NCI-H2196 (cell line): ENCODE measurements around the gene KCTD5.
"Not testable (repeated sequence)": the region's sequence is repeated elsewhere in the genome, so short reads cannot be mapped to it uniquely, and the experiment has no call there.

Experiments used
- DNase-seq: peaks from one replicate; lab custom pipeline; 2025; ENCODE audit not compliant: unreplicated experiment; lab: John Stamatoyannopoulos, UW

KCTD5 gene

GRCh38 chr16:2682209-2683021 is at the start of gene KCTD5:
TSS of gene KCTD5 (plus strand) at chr16:2682523. CDS start at chr16:2682549, 26 bp downstream.
- peak; percentile 97 for DNase-seq

- DNase-seq = not testable (repeated sequence)
Measured at GRCh38 chr16:2639071-2639721, 43.1 kb upstream of the KCTD5 start.

GRCh38 chr16:2639722-2640072 is 42.6 kb upstream of the KCTD5 start:
- DNase-seq = not testable (repeated sequence)

GRCh38 chr16:2642561-2642960 is 39.8 kb upstream of the KCTD5 start:
- DNase-seq = not testable (repeated sequence)

- not testable (repeated sequence) for DNase-seq
Measured at GRCh38 chr16:2644754-2645453, 37.4 kb upstream of the KCTD5 start.

GRCh38 chr16:2651268-2651871 is 31.0 kb upstream of the KCTD5 start:
- DNase-seq = not testable (repeated sequence)

GRCh38 chr16:2653915-2654314 is 28.4 kb upstream of the KCTD5 start:
- DNase-seq = not testable (repeated sequence)

- not testable (repeated sequence) for DNase-seq
Measured at GRCh38 chr16:2654949-2655348, 27.4 kb upstream of the KCTD5 start.

- no peak for DNase-seq
Measured at GRCh38 chr16:2656985-2657384, 25.3 kb upstream of the KCTD5 start.

GRCh38 chr16:2657803-2658202 is 24.5 kb upstream of the KCTD5 start:
- DNase-seq = not testable (repeated sequence)

GRCh38 chr16:2659560-2659959 is 22.8 kb upstream of the KCTD5 start:
- not testable (repeated sequence) for DNase-seq

- not testable (repeated sequence) for DNase-seq
Measured at GRCh38 chr16:2660014-2660662, 22.2 kb upstream of the KCTD5 start.

GRCh38 chr16:2660755-2661373 is 21.5 kb upstream of the KCTD5 start:
- DNase-seq = not testable (repeated sequence)

- no peak for DNase-seq
Measured at GRCh38 chr16:2663553-2664546, 18.5 kb upstream of the KCTD5 start.

- peak; percentile 35 for DNase-seq
Measured at GRCh38 chr16:2664574-2664982, 17.7 kb upstream of the KCTD5 start.

GRCh38 chr16:2666671-2667070 is 15.7 kb upstream of the KCTD5 start:
- DNase-seq = not testable (repeated sequence)

GRCh38 chr16:2669587-2669986 is 12.7 kb upstream of the KCTD5 start:
- DNase-seq = not testable (repeated sequence)

- peak; percentile 39 for DNase-seq
Measured at GRCh38 chr16:2670017-2670416, 12.3 kb upstream of the KCTD5 start.

GRCh38 chr16:2671193-2671592 is 11.1 kb upstream of the KCTD5 start:
- DNase-seq = not testable (repeated sequence)
